Epidermal melanocyte (primary cell): ENCODE data around the gene ELOB.

Experiments used
- DNase-seq: peaks from one replicate; pipeline ENCODE4 v3.0.0; 2011; ENCODE audit warnings: low spot score; ENCODE audit not compliant: insufficient read length

The ELOB gene

GRCh38 chr16:2783581-2784357 is 6.7 kb upstream of the ELOB start:
- DNase-seq: no peak

GRCh38 chr16:2782583-2783351 is 5.7 kb upstream of the ELOB start:
- DNase-seq: no peak

GRCh38 chr16:2779978-2780898 is 3.2 kb upstream of the ELOB start:
- DNase-seq: no peak

GRCh38 chr16:2779151-2779920 is 2.3 kb upstream of the ELOB start:
- no peak for DNase-seq

- no peak for DNase-seq
These were observed 1.5 kb upstream of the ELOB start for GRCh38 chr16:2778630-2778958.

- no peak for DNase-seq
These were observed 986 bp upstream of the ELOB start for GRCh38 chr16:2777903-2778629.

GRCh38 chr16:2776500-2777139 is 460 bp downstream of the ELOB start:
- no peak for DNase-seq

GRCh38 chr16:2775765-2776499 is 1.1 kb downstream of the ELOB start:
- no peak for DNase-seq

GRCh38 chr16:2775131-2775716 is 1.9 kb downstream of the ELOB start:
- DNase-seq: no peak

- DNase-seq: no peak
These were observed 2.8 kb downstream of the ELOB start for GRCh38 chr16:2774161-2774891.

GRCh38 chr16:2773188-2773968 is 3.7 kb downstream of the ELOB start:
- no peak for DNase-seq

GRCh38 chr16:2771496-2772402 is 5.3 kb downstream of the ELOB start:
- DNase-seq: no peak

GRCh38 chr16:2770057-2770951 is 6.8 kb downstream of the ELOB start:
- DNase-seq: no peak

- DNase-seq: no peak
These were observed 7.4 kb downstream of the ELOB start for GRCh38 chr16:2769675-2770056.

- no peak for DNase-seq
These were observed 8.0 kb downstream of the ELOB start for GRCh38 chr16:2769100-2769529.
